OCI-LY7 (cell line): ENCODE results near the gene DCHS1.

ENCODE experiments used
- CTCF ChIP-seq: fragments of 200-600 bp; sonication (generic); conservative IDR thresholded peaks from 2 replicates; pipeline ENCODE4 v1.5.1; 2014; ENCODE audit warnings: mild to moderate bottlenecking, antibody characterized with exemption, low read length, moderate library complexity, mixed read lengths
- EZH2phosphoT487 ChIP-seq: fragments of 200-600 bp; sonication (generic); IDR thresholded peaks from 2 replicates; pipeline ENCODE4 v1.6.1; 2018; ENCODE audit warnings: low read depth, borderline replicate concordance, mild to moderate bottlenecking, mixed run types, antibody characterized with exemption, low read length, moderate library complexity, mixed read lengths

- TF ChIP-seq CTCF = no peak
- TF ChIP-seq EZH2phosphoT487 = no peak
Observed at GRCh38 chr11:6681949-6682348, 26.3 kb upstream of the DCHS1 start.
